ENCODE results near the gene GAS2L2. TPM values are rescaled to one million over a fixed set of nuclear protein-coding genes. Genes with fewer than 3 reads are reported as not detected.

GAS2L2 gene
- total RNA-seq, 1 donor from 2014 or later, result not detected

DNA sequence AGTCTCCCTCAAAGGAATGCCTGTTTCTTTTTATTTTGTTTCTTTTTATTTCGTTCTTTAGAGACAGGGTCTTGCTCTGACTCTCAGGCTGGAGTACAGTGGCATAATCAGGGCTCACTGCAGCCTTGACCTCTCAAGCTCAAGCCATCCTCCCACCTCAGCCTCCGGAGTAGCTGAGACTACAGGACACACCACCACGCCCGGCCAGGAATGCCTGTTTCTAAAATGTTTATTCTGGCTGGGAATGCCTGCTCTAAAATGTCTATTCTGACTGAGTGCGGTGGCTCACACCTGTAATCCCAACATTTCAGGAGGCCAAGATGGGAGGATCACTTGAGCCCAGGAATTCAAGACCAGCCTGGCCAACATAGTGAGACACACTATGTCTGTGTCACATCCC is 44.9 kb upstream of the GAS2L2 start:
- Histone ChIP-seq H3K9ac (no peak overlapping the region), H3K9me3 (ENCODE audit: low read depth) (no peaks in the 10 kb centered on the region), H3F3A (ENCODE audit: low read depth) (no peaks in the 10 kb centered on the region), H4K20me1 (ENCODE audit: low read depth) (peaks cover 10% of the 10 kb centered on the region), H3K4me2 (no peak overlapping the region), H3K27me3 (peaks cover 75% of the 10 kb centered on the region), H3K79me2 (ENCODE audit: low read depth) (no peaks in the 10 kb centered on the region), H3K4me1 (no peaks in the 10 kb centered on the region), H2AFZ (replicated peaks) (no peak overlapping the region), H3K4me3 (no peak overlapping the region), H3K36me3 (no peaks in the 10 kb centered on the region), H3K27ac (no peak overlapping the region)
- Mint-ChIP-seq H3K4me1 (peaks cover 8% of the 10 kb centered on the region), H3K9me3 (no peaks in the 10 kb centered on the region), H3K27ac (no peak overlapping the region), H3K4me3 (no peak overlapping the region), H3K27me3 (ENCODE audit: insufficient read depth, low read depth) (peaks cover 54% of the 10 kb centered on the region), H3K36me3 (no peaks in the 10 kb centered on the region)
- DNase-seq (ENCODE audit: low spot score), result no peak
- TF ChIP-seq EZH2phosphoT487 (IDR thresholded peaks at IDR 0.05) (no peak), EZH2 (IDR thresholded peaks at IDR 0.05) (no peak)
- TF ChIP-seq, protein P1, sequence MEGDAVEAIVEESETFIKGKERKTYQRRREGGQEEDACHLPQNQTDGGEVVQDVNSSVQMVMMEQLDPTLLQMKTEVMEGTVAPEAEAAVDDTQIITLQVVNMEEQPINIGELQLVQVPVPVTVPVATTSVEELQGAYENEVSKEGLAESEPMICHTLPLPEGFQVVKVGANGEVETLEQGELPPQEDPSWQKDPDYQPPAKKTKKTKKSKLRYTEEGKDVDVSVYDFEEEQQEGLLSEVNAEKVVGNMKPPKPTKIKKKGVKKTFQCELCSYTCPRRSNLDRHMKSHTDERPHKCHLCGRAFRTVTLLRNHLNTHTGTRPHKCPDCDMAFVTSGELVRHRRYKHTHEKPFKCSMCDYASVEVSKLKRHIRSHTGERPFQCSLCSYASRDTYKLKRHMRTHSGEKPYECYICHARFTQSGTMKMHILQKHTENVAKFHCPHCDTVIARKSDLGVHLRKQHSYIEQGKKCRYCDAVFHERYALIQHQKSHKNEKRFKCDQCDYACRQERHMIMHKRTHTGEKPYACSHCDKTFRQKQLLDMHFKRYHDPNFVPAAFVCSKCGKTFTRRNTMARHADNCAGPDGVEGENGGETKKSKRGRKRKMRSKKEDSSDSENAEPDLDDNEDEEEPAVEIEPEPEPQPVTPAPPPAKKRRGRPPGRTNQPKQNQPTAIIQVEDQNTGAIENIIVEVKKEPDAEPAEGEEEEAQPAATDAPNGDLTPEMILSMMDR (IDR thresholded peaks at IDR 0.05), result no peak

DNA sequence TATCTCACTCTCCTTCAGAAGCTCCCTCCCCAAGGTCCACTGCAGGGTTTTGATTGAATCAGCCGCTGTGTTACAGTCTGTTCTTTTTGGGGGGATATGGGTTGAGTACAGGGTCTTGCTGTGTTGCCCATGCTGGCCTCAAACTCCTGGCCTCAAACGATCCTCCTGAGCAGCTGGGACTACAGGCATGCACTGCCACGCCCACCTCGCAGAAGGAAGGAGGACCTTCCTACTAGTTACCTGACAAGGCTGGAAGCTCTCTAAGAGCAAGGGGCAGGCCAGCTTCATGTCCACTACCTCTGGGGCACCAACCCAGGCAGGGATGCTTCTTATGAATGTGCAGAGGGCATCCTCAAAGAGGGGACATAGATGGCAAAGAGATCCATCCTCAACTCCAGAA is 44.3 kb upstream of the GAS2L2 start:
- TF ChIP-seq, protein P1 (IDR thresholded peaks at IDR 0.05), result no peak
- TF ChIP-seq EZH2 (IDR thresholded peaks at IDR 0.05), result no peak
- no peak for TF ChIP-seq EZH2phosphoT487 (IDR thresholded peaks at IDR 0.05)

DNA sequence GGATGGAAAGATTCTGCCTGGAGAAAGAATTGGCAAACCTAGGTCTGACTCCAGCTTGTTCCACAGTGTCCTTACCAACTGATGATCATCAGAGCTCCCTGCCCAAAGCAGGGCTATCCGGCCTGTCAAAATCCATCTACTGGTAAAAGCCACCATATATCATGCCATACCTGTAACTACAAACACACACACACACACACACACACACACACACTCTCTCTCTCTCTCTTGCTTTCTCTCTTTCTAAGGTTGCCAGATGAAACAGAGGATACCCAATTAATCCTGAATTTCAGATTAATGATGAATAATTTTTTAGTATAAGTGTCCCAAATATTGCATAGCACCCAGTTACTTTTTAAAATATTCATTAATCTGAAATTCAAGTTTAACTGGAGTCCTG is 43.9 kb upstream of the GAS2L2 start:
- peaks cover 85% of the 10 kb centered on the region for H3K27me3 ChIP-seq
- H3K36me3 ChIP-seq, result no peaks in the 10 kb centered on the region
- Mint-ChIP-seq H3K27me3 (ENCODE audit: insufficient read depth, low read depth) (peaks cover 54% of the 10 kb centered on the region), H3K36me3 (no peaks in the 10 kb centered on the region), H3K4me3 (no peak overlapping the region), H3K27ac (no peak overlapping the region), H3K9me3 (no peaks in the 10 kb centered on the region), H3K4me1 (peaks cover 12% of the 10 kb centered on the region)
- no peaks in the 10 kb centered on the region for H3K4me1 ChIP-seq
- H3K4me3 ChIP-seq, result no peak overlapping the region
- no peaks in the 10 kb centered on the region for H3F3A ChIP-seq (ENCODE audit: low read depth)
- no peak overlapping the region for H3K4me2 ChIP-seq
- H3K79me2 ChIP-seq (ENCODE audit: low read depth), result no peaks in the 10 kb centered on the region
- no peak overlapping the region for H3K27ac ChIP-seq
- H3K9ac ChIP-seq, result no peak overlapping the region
- no peaks in the 10 kb centered on the region for H3K9me3 ChIP-seq (ENCODE audit: low read depth)
- no peak for DNase-seq (ENCODE audit: low spot score)
- peaks cover 10% of the 10 kb centered on the region for H4K20me1 ChIP-seq (ENCODE audit: low read depth)
- TF ChIP-seq, protein P1 (IDR thresholded peaks at IDR 0.05), result no peak
- TF ChIP-seq EZH2phosphoT487 (IDR thresholded peaks at IDR 0.05) (no peak), EZH2 (IDR thresholded peaks at IDR 0.05) (no peak)
- no peak overlapping the region for H2AFZ ChIP-seq (replicated peaks)

More for the DNA sequence above, 44.3 kb upstream of the GAS2L2 start:
- Histone ChIP-seq H3K4me2 (no peak overlapping the region), H4K20me1 (ENCODE audit: low read depth) (peaks cover 10% of the 10 kb centered on the region), H3F3A (ENCODE audit: low read depth) (no peaks in the 10 kb centered on the region), H3K36me3 (no peaks in the 10 kb centered on the region), H3K4me3 (no peak overlapping the region), H3K9ac (no peak overlapping the region), H3K27ac (no peak overlapping the region), H3K79me2 (ENCODE audit: low read depth) (no peaks in the 10 kb centered on the region), H2AFZ (replicated peaks) (no peak overlapping the region), H3K9me3 (ENCODE audit: low read depth) (no peaks in the 10 kb centered on the region), H3K4me1 (no peaks in the 10 kb centered on the region), H3K27me3 (peaks cover 81% of the 10 kb centered on the region)
- Mint-ChIP-seq H3K27me3 (ENCODE audit: insufficient read depth, low read depth) (peaks cover 54% of the 10 kb centered on the region), H3K27ac (no peak overlapping the region), H3K4me1 (peaks cover 8% of the 10 kb centered on the region), H3K4me3 (no peak overlapping the region), H3K36me3 (no peaks in the 10 kb centered on the region), H3K9me3 (no peaks in the 10 kb centered on the region)
- DNase-seq (ENCODE audit: low spot score), result no peak

Data from neural progenitor cell (in vitro differentiated cells).